ENCODE measurements around the gene SLC5A6.
"Not testable (repeated sequence)": the region's sequence is repeated elsewhere in the genome, so short reads cannot be mapped to it uniquely, and the experiment has no call there.

Gene SLC5A6

GRCh38 chr2:27201675-27202074, 10.4 kb downstream of the SLC5A6 start:
- Histone ChIP-seq H3K27me3 (ENCODE audit: control insufficient read depth, insufficient read depth, low read length) (no peaks in the 10 kb centered on the region), H3K4me3 (ENCODE audit: low read depth, low read length) (no peak overlapping the region), H3K4me1 (ENCODE audit: control insufficient read depth, insufficient read depth, low read length) (no peaks in the 10 kb centered on the region), H3K36me3 (ENCODE audit: control insufficient read depth, insufficient read depth, low read length) (peaks cover 65% of the 10 kb centered on the region), H3K9me3 (ENCODE audit: control insufficient read depth, insufficient read depth, low read length) (no peaks in the 10 kb centered on the region), H3K9ac (ENCODE audit: low read depth, low read length) (no peak overlapping the region)

GRCh38 chr2:27199241-27199640, 12.8 kb downstream of the SLC5A6 start:
- no peak overlapping the region for H3K4me3 ChIP-seq (ENCODE audit: low read depth, low read length)
- no peaks in the 10 kb centered on the region for H3K9me3 ChIP-seq (ENCODE audit: control insufficient read depth, insufficient read depth, low read length)
- H3K4me1 ChIP-seq (ENCODE audit: control insufficient read depth, insufficient read depth, low read length), result no peaks in the 10 kb centered on the region
- no peak overlapping the region for H3K9ac ChIP-seq (ENCODE audit: low read depth, low read length)
- peaks cover 41% of the 10 kb centered on the region for H3K36me3 ChIP-seq (ENCODE audit: control insufficient read depth, insufficient read depth, low read length)
- H3K27me3 ChIP-seq (ENCODE audit: control insufficient read depth, insufficient read depth, low read length), result no peaks in the 10 kb centered on the region

GRCh38 chr2:27198627-27199026, 13.4 kb downstream of the SLC5A6 start:
- Histone ChIP-seq H3K36me3 (ENCODE audit: control insufficient read depth, insufficient read depth, low read length) (peaks cover 36% of the 10 kb centered on the region), H3K9ac (ENCODE audit: low read depth, low read length) (no peak overlapping the region), H3K4me1 (ENCODE audit: control insufficient read depth, insufficient read depth, low read length) (no peaks in the 10 kb centered on the region), H3K4me3 (ENCODE audit: low read depth, low read length) (no peak overlapping the region), H3K9me3 (ENCODE audit: control insufficient read depth, insufficient read depth, low read length) (no peaks in the 10 kb centered on the region), H3K27me3 (ENCODE audit: control insufficient read depth, insufficient read depth, low read length) (no peaks in the 10 kb centered on the region)

GRCh38 chr2:27198068-27198467, 14.0 kb downstream of the SLC5A6 start:
- not testable (repeated sequence) for H3K9me3 ChIP-seq (ENCODE audit: control insufficient read depth, insufficient read depth, low read length); H3K9ac ChIP-seq (ENCODE audit: low read depth, low read length); H3K4me1 ChIP-seq (ENCODE audit: control insufficient read depth, insufficient read depth, low read length); H3K27me3 ChIP-seq (ENCODE audit: control insufficient read depth, insufficient read depth, low read length); H3K4me3 ChIP-seq (ENCODE audit: low read depth, low read length)
- peaks cover 30% of the 10 kb centered on the region for H3K36me3 ChIP-seq (ENCODE audit: control insufficient read depth, insufficient read depth, low read length)

GRCh38 chr2:27195799-27196198, 16.3 kb downstream of the SLC5A6 start:
- peaks cover 14% of the 10 kb centered on the region for H3K36me3 ChIP-seq (ENCODE audit: control insufficient read depth, insufficient read depth, low read length)
- not testable (repeated sequence) for H3K9ac ChIP-seq (ENCODE audit: low read depth, low read length); H3K4me1 ChIP-seq (ENCODE audit: control insufficient read depth, insufficient read depth, low read length); H3K27me3 ChIP-seq (ENCODE audit: control insufficient read depth, insufficient read depth, low read length); H3K4me3 ChIP-seq (ENCODE audit: low read depth, low read length); H3K9me3 ChIP-seq (ENCODE audit: control insufficient read depth, insufficient read depth, low read length)

- no peak overlapping the region for H3K9ac ChIP-seq (ENCODE audit: low read depth, low read length)
- no peaks in the 10 kb centered on the region for H3K27me3 ChIP-seq (ENCODE audit: control insufficient read depth, insufficient read depth, low read length)
- no peaks in the 10 kb centered on the region for H3K9me3 ChIP-seq (ENCODE audit: control insufficient read depth, insufficient read depth, low read length)
- H3K4me1 ChIP-seq (ENCODE audit: control insufficient read depth, insufficient read depth, low read length), result no peaks in the 10 kb centered on the region
- H3K4me3 ChIP-seq (ENCODE audit: low read depth, low read length), result no peak overlapping the region
- H3K36me3 ChIP-seq (ENCODE audit: control insufficient read depth, insufficient read depth, low read length), result peaks cover 4% of the 10 kb centered on the region
Observed at GRCh38 chr2:27194538-27195354, 17.3 kb downstream of the SLC5A6 start.

- Histone ChIP-seq H3K4me3 (ENCODE audit: low read depth, low read length) (no peak overlapping the region), H3K9me3 (ENCODE audit: control insufficient read depth, insufficient read depth, low read length) (no peaks in the 10 kb centered on the region), H3K9ac (ENCODE audit: low read depth, low read length) (no peak overlapping the region), H3K27me3 (ENCODE audit: control insufficient read depth, insufficient read depth, low read length) (no peaks in the 10 kb centered on the region), H3K36me3 (ENCODE audit: control insufficient read depth, insufficient read depth, low read length) (no peaks in the 10 kb centered on the region), H3K4me1 (ENCODE audit: control insufficient read depth, insufficient read depth, low read length) (no peaks in the 10 kb centered on the region)
Observed at GRCh38 chr2:27191070-27191829, 20.8 kb downstream of the SLC5A6 start.

- no peaks in the 10 kb centered on the region for H3K9me3 ChIP-seq (ENCODE audit: control insufficient read depth, insufficient read depth, low read length)
- H3K36me3 ChIP-seq (ENCODE audit: control insufficient read depth, insufficient read depth, low read length), result no peaks in the 10 kb centered on the region
- H3K9ac ChIP-seq (ENCODE audit: low read depth, low read length), result no peak overlapping the region
- no peaks in the 10 kb centered on the region for H3K4me1 ChIP-seq (ENCODE audit: control insufficient read depth, insufficient read depth, low read length)
- no peak overlapping the region for H3K4me3 ChIP-seq (ENCODE audit: low read depth, low read length)
- H3K27me3 ChIP-seq (ENCODE audit: control insufficient read depth, insufficient read depth, low read length), result no peaks in the 10 kb centered on the region
Observed at GRCh38 chr2:27189989-27190388, 22.1 kb downstream of the SLC5A6 start.

GRCh38 chr2:27186613-27187345, 25.3 kb downstream of the SLC5A6 start:
- no peak overlapping the region for H3K9ac ChIP-seq (ENCODE audit: low read depth, low read length)

GRCh38 chr2:27185331-27186026, 26.6 kb downstream of the SLC5A6 start:
- H3K4me1 ChIP-seq (ENCODE audit: control insufficient read depth, insufficient read depth, low read length), result no peaks in the 10 kb centered on the region
- H3K4me3 ChIP-seq (ENCODE audit: low read depth, low read length), result no peak overlapping the region
- H3K9me3 ChIP-seq (ENCODE audit: control insufficient read depth, insufficient read depth, low read length), result no peaks in the 10 kb centered on the region
- no peaks in the 10 kb centered on the region for H3K36me3 ChIP-seq (ENCODE audit: control insufficient read depth, insufficient read depth, low read length)
- no peak overlapping the region for H3K9ac ChIP-seq (ENCODE audit: low read depth, low read length)
- peaks cover 2% of the 10 kb centered on the region for H3K27me3 ChIP-seq (ENCODE audit: control insufficient read depth, insufficient read depth, low read length)

More at GRCh38 chr2:27186613-27187345, 25.3 kb downstream of the SLC5A6 start:
- Histone ChIP-seq H3K4me3 (ENCODE audit: low read depth, low read length) (no peak overlapping the region), H3K4me1 (ENCODE audit: control insufficient read depth, insufficient read depth, low read length) (no peaks in the 10 kb centered on the region), H3K9me3 (ENCODE audit: control insufficient read depth, insufficient read depth, low read length) (no peaks in the 10 kb centered on the region), H3K36me3 (ENCODE audit: control insufficient read depth, insufficient read depth, low read length) (no peaks in the 10 kb centered on the region), H3K27me3 (ENCODE audit: control insufficient read depth, insufficient read depth, low read length) (no peaks in the 10 kb centered on the region)

- Histone ChIP-seq H3K27me3 (ENCODE audit: control insufficient read depth, insufficient read depth, low read length) (peaks cover 2% of the 10 kb centered on the region), H3K4me3 (ENCODE audit: low read depth, low read length) (no peak overlapping the region), H3K9ac (ENCODE audit: low read depth, low read length) (no peak overlapping the region), H3K36me3 (ENCODE audit: control insufficient read depth, insufficient read depth, low read length) (no peaks in the 10 kb centered on the region), H3K9me3 (ENCODE audit: control insufficient read depth, insufficient read depth, low read length) (no peaks in the 10 kb centered on the region), H3K4me1 (ENCODE audit: control insufficient read depth, insufficient read depth, low read length) (no peaks in the 10 kb centered on the region)
Observed at GRCh38 chr2:27184115-27184514, 28.0 kb downstream of the SLC5A6 start.
